22Rv1 (cell line): ENCODE results near the gene PRR36.

Source experiments
- ZFX ChIP-seq: fragments of 450-650 bp; IDR thresholded peaks from 2 replicates; pipeline ENCODE4 v1.6.1; 2017; ENCODE audit warnings: antibody characterized with exemption, borderline replicate concordance
- TF ChIP-seq, protein P1 (sequence below): fragments of 450-650 bp; IDR thresholded peaks from 2 replicates; pipeline ENCODE4 v1.5.1; 2017; ENCODE audit warnings: mild to moderate bottlenecking

DNA sequence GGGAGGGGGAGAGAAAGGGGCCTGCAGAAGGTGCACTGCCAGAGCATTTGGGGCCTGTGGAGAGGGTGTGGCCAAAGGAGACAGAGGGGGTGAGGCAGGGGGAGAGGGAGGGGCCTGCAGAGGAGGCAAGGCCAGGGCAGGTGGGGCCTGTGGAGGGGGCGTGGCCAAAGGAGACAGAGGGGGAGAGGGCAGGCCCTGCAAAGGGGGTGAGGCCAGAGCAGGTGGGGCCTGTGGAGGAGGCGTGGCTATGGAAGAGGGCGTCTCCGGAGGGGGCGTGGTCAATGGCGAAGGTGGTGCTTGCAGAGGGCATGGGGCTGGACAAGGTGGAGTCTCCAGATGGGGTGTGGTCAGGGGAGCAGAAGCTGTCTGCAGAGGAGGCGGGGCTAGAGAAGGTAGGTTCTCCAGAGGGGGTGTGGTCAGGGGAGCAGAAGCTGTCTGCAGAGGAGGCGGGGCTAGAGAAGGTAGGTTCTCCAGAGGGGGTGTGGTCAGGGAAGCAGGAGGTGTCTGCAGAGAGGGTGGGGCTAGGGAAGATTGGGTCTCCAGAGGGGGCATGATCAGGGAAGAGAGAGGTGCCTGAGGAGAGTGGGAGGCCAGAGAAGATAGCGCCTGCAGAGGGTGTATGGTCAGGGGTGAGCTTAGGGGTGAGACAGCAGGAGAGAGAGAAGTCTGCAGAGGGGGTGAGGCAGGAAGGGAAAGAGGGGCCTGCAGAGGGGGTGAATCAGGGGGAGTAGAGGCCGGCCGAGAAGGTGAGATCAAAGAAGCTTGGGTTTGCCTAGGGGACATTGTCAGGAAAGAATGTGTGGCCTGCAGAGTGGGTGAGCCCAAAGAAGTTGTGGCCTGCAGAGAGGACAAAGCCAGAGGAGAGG is 3.4 kb downstream of the PRR36 start:
- TF ChIP-seq, protein P1, sequence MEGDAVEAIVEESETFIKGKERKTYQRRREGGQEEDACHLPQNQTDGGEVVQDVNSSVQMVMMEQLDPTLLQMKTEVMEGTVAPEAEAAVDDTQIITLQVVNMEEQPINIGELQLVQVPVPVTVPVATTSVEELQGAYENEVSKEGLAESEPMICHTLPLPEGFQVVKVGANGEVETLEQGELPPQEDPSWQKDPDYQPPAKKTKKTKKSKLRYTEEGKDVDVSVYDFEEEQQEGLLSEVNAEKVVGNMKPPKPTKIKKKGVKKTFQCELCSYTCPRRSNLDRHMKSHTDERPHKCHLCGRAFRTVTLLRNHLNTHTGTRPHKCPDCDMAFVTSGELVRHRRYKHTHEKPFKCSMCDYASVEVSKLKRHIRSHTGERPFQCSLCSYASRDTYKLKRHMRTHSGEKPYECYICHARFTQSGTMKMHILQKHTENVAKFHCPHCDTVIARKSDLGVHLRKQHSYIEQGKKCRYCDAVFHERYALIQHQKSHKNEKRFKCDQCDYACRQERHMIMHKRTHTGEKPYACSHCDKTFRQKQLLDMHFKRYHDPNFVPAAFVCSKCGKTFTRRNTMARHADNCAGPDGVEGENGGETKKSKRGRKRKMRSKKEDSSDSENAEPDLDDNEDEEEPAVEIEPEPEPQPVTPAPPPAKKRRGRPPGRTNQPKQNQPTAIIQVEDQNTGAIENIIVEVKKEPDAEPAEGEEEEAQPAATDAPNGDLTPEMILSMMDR: no peak
- no peak for TF ChIP-seq ZFX
